Prostate gland (tissue), 2 donors: Measurements from ENCODE around the gene TSSK6. TPM values are rescaled to one million over a fixed set of nuclear protein-coding genes. Genes with fewer than 3 reads are reported as not detected.

Experiments
- DNase-seq: peaks from one replicate; pipeline ENCODE4 v3.0.0-alpha.2; 2019; ENCODE audit warnings: low spot score
- H3K27ac ChIP-seq, 2 donors: fragments of 200-600 bp; sonication (generic); 2 replicates each; pipeline ENCODE4 v1.5.1; 2017 to 2019
- H3K27me3 ChIP-seq: fragments of 200-600 bp; sonication (generic); replicated peaks from 2 replicates; pipeline ENCODE4 v1.5.1; 2019; ENCODE audit not compliant: insufficient read depth
- H3K36me3 ChIP-seq, 2 donors: fragments of 200-600 bp; sonication (generic); 1 replicate in 1 of 2; 2 replicates in 1 of 2; pipeline versions ENCODE4 v1.5.1 to v1.8.1; 2017 to 2019
- H3K4me1 ChIP-seq: fragments of 200-600 bp; sonication (generic); replicated peaks from 2 replicates; pipeline ENCODE4 v1.5.1; 2019
- H3K4me3 ChIP-seq, 2 donors: fragments of 200-600 bp; sonication (generic); 2 replicates each; pipeline ENCODE4 v1.5.1; 2017 to 2019
- H3K9me3 ChIP-seq: fragments of 200-600 bp; sonication (generic); 2 replicates; pipeline ENCODE4 v1.5.1; 2017
- POLR2A ChIP-seq: fragments of 450-650 bp; IDR thresholded peaks from one replicate; pipeline ENCODE4 v1.6.1; 2016; ENCODE audit warnings: antibody characterized with exemption, mild to moderate bottlenecking
- POLR2AphosphoS5 ChIP-seq: sonication (generic); formaldehyde crosslinking; IDR thresholded peaks from one replicate; pipeline ENCODE4 v1.6.1; 2017; ENCODE audit warnings: antibody characterized with exemption
- WGBS: methylation state at CpG from one replicate; pipeline ENCODE4 v1.1.5; 2018; 5-methylcytosine and 5-hydroxymethylcytosine counted together
- intact Hi-C: fragments of 100-400 bp; cut with DNase I; formaldehyde crosslinking; loops from one replicate; pipeline ENCODE4 v1.14.2; 2022
- total RNA-seq, 2 donors: library from RNA; depleted of rRNA; stranded (reverse); fragments of >200 nt; gene quantifications; one replicate each; pipeline ENCODE4 v1.1.0, GENCODE V29; 2016
- TF ChIP-seq, protein P1 (sequence below), 4 experiments: fragments of 200-600 bp in 2 of 4; fragments of 450-650 bp in 2 of 4; sonication (generic) in 2 of 4; IDR thresholded peaks; 1 replicate in 3 of 4; 2 replicates in 1 of 4; pipeline ENCODE4 v1.5.1; 2016 to 2019; ENCODE audit warnings: antibody characterized with exemption in 4 of 4, mild to moderate bottlenecking in 2 of 4, moderate library complexity in 2 of 4

The TSSK6 gene
- total RNA-seq, 2 donors from 2014 or later: 7.3 to 22.3 TPM

DNA sequence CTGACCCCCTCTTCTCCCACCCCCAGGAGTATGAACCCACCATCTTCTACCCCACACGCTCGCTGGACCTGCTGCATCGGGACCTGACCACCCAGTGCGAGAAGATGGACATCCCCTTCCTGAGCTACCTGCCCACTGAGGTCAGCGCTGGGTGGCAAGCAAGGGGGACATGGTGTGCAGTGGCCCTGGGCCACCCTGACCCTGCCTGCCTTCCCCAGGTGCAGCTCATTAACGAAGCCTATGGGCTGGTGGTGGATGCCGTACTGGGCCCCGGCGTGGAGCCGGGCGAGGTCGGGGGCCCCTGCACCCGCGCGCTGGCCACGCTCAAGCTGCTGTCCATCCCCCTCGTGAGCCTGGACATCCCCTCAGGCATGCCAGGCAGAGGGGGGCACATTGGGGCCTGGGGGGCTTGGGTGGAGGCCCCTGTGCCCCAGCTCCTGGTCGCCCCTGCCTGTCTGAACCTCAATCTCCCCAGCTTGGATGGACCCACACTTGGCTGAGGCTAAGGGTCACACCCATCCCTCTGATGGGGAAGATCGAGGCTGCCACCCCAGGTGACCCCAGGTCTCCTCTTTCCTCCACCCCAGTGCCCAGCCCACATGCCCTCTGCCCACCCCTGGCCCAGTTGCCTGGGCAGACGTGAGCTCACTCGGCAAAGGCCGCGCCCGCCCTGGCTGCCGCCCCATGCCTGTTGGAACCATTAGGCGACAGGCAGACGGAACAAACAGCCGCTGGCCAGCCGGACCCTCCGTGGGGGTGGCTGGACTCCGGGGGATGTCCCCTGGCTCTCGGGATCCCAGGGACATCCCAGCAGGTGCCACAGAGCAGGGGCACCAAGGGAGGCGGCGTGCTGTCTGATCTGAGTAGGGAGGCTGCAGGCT, 20.2 kb upstream of the TSSK6 start:
- WGBS: 95% methylated on average over 19 of the region's 34 CpGs
- no peak for DNase-seq
- no peak overlapping the region for H3K4me3 ChIP-seq
- H3K27me3 ChIP-seq: no peaks in the 10 kb centered on the region
- H3K9me3 ChIP-seq: no peaks in the 10 kb centered on the region
- H3K27ac ChIP-seq: no peak overlapping the region
- TF ChIP-seq POLR2A (no peak), POLR2AphosphoS5 (no peak)
- TF ChIP-seq, protein P1, sequence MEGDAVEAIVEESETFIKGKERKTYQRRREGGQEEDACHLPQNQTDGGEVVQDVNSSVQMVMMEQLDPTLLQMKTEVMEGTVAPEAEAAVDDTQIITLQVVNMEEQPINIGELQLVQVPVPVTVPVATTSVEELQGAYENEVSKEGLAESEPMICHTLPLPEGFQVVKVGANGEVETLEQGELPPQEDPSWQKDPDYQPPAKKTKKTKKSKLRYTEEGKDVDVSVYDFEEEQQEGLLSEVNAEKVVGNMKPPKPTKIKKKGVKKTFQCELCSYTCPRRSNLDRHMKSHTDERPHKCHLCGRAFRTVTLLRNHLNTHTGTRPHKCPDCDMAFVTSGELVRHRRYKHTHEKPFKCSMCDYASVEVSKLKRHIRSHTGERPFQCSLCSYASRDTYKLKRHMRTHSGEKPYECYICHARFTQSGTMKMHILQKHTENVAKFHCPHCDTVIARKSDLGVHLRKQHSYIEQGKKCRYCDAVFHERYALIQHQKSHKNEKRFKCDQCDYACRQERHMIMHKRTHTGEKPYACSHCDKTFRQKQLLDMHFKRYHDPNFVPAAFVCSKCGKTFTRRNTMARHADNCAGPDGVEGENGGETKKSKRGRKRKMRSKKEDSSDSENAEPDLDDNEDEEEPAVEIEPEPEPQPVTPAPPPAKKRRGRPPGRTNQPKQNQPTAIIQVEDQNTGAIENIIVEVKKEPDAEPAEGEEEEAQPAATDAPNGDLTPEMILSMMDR (IDR thresholded peaks at IDR 0.05): no peak
- no peaks in the 10 kb centered on the region for H3K36me3 ChIP-seq
- peaks cover 3% of the 10 kb centered on the region for H3K4me1 ChIP-seq
- intact Hi-C loops: no loop called here

DNA sequence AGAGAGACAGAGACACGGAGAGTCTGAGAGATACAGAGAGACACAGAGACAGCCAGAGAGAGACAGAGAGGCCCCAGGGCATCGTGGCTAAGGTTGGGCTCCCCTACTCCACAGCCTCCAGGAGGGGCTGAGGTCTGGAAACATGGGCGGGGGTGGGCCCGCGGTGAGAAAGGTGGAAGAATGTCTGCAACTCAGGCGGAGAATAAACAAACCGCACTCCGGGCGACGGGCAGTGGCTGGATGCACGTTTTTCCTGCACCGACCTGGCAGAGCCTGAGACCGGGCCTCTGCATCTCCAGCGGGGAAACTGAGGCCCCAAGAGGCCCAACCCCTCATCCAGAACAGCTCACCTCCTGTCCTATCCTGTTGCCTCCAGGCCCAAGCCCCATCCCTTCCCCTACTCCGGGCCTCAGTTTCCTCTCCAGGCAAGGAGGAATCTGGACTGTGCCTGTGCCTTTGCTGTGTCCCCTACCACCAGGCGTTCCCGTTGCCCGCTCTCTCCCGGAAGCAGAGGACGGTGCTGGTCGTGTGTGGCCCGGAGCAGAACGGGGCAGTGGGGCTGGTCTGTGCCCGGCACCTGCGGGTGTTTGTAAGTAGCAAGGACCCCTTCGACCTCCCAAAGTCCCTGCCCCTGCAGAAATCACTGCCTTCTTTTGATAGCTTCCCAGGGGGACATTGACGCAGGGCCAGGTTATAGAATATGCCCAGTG, 19.4 kb upstream of the TSSK6 start:
- 67% methylated on average over 27 of the region's 27 CpGs for WGBS
- TF ChIP-seq, protein P1 (IDR thresholded peaks at IDR 0.05): no peak
- TF ChIP-seq POLR2A: no peak

DNA sequence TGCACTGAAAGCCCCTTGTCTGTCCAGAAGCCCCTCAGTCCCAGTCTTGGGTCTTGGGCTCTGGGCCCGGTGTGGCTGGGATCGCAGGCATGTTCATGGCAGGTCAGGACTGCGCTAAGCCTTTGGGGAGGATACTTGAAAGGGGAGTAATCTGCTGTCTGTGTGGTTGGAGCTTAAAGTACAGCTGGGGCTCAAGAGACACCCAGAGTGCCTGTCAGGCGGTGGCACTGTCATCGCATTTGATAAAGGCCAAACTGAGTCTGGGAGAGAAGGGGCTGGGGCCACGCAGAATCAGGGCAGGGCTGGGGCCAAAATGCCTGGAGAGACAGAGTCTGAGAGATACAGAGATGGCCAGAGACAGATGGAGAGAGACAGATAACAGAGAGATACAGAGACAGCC, 18.5 kb upstream of the TSSK6 start:
- Histone ChIP-seq H3K9me3 (no peaks in the 10 kb centered on the region), H3K27ac (no peak overlapping the region), H3K4me1 (peaks cover 3% of the 10 kb centered on the region), H3K4me3 (no peak overlapping the region), H3K36me3 (no peaks in the 10 kb centered on the region), H3K27me3 (no peaks in the 10 kb centered on the region)
- TF ChIP-seq POLR2A (no peak), POLR2AphosphoS5 (no peak)
- TF ChIP-seq, protein P1 (IDR thresholded peaks at IDR 0.05): no peak
- WGBS: 83% methylated on average over 6 of the region's 6 CpGs
- intact Hi-C loops: loop anchor here (2.0 to 5.0 kb wide), 2 partner anchors 109 to 423 kb away; partner anchors contain the start of gene GMIP
- DNase-seq: no peak

More for the DNA sequence above, 19.4 kb upstream of the TSSK6 start:
- H3K36me3 ChIP-seq: no peaks in the 10 kb centered on the region
- H3K27ac ChIP-seq: no peak overlapping the region
- H3K4me1 ChIP-seq: peaks cover 3% of the 10 kb centered on the region
- intact Hi-C loops: loop anchor here (5.0 kb wide), 1 partner anchor 423 kb away; no protein-coding TSS in a partner anchor
- DNase-seq: no peak
- H3K27me3 ChIP-seq: no peaks in the 10 kb centered on the region
- no peaks in the 10 kb centered on the region for H3K9me3 ChIP-seq
- no peak overlapping the region for H3K4me3 ChIP-seq

DNA sequence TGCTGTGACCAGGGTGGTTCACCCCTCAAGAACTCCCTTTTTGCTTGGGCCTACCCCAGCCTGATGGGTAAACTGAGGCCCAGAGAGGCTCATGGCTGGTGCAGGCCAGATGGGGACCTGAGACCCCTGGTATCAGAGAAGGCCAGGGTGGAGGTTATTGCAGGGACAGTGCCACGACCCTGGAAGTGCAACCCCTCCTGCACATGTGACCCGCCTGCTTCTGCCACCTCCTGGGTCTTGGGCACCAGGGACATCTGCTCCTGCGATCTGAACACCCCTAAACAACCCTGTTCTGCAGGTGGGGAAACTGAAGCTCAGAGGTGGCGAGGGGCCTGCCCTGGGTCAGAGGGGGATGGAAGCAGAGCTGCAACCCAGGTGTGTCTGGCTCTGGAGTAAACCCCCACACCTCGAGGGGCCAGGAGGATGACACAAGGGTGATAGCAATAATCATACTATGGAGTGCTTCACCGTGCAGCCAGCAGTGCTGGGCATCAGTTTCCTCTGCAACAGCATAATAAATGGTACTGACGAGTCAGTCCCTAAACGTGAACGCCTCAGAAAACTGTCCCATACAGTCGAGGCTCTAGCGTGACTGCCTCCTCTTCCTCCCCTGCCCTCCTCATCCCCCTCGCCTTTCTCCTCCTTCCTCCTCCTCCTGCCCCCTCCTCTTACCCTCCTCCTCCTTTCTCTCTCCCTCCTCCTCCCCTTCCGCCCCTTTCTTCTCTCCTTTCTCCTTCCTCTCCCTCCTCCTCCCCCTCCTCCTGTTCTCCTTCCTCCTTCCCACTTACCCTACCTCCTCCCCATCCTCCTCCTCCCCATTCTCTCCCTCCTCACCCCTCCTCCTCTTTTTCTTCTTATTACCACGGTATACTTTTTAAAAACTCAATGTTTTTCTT, 17.7 kb upstream of the TSSK6 start:
- intact Hi-C loops: loop anchor here (2.0 to 5.0 kb wide), 2 partner anchors 110 to 424 kb away; partner anchors contain the start of gene GMIP
- H3K27me3 ChIP-seq: no peaks in the 10 kb centered on the region
- H3K36me3 ChIP-seq: no peaks in the 10 kb centered on the region
- TF ChIP-seq POLR2A: no peak
- TF ChIP-seq, protein P1 (IDR thresholded peaks at IDR 0.05): no peak
- TF ChIP-seq POLR2AphosphoS5: no peak
- no peaks in the 10 kb centered on the region for H3K9me3 ChIP-seq
- no peak for DNase-seq
- no peak overlapping the region for H3K27ac ChIP-seq
- no peaks in the 10 kb centered on the region for H3K4me1 ChIP-seq
- 72% methylated on average over 14 of the region's 14 CpGs for WGBS
- no peak overlapping the region for H3K4me3 ChIP-seq
